CD4-positive, alpha-beta T cell treated with Interleukin-6 at 100 ng/mL for 8 hours (primary cell): ENCODE data around the gene CDK15.
"Not testable (repeated sequence)": the region's sequence is repeated elsewhere in the genome, so short reads cannot be mapped to it uniquely, and the experiment has no call there.

Experiments
- DNase-seq: peaks from one replicate; pipeline ENCODE4 v3.0.0-alpha.2; 2020; ENCODE audit warnings: mixed read lengths, low spot score

Gene CDK15

GRCh38 chr2:201790291-201790690 lies 16.0 kb upstream of the CDK15 start:
- DNase-seq: no peak

- DNase-seq: no peak
Measured at GRCh38 chr2:201790989-201791388, 15.3 kb upstream of the CDK15 start.

GRCh38 chr2:201793631-201794030 lies 12.7 kb upstream of the CDK15 start:
- no peak for DNase-seq

GRCh38 chr2:201794294-201794693 lies 12.0 kb upstream of the CDK15 start:
- DNase-seq: no peak

- DNase-seq: no peak
Measured at GRCh38 chr2:201795607-201796477, 10.5 kb upstream of the CDK15 start.

GRCh38 chr2:201796478-201796865 lies 9.9 kb upstream of the CDK15 start:
- DNase-seq: no peak

- DNase-seq: no peak
Measured at GRCh38 chr2:201797175-201797840, 9.0 kb upstream of the CDK15 start.

GRCh38 chr2:201798252-201798913 lies 8.0 kb upstream of the CDK15 start:
- DNase-seq: no peak

- not testable (repeated sequence) for DNase-seq
Measured at GRCh38 chr2:201798914-201799285, 7.4 kb upstream of the CDK15 start.

- no peak for DNase-seq
Measured at GRCh38 chr2:201807452-201807999, 1.2 kb downstream of the CDK15 start.

GRCh38 chr2:201808027-201808426 lies 1.7 kb downstream of the CDK15 start:
- DNase-seq: no peak

- DNase-seq: no peak
Measured at GRCh38 chr2:201809633-201810032, 3.3 kb downstream of the CDK15 start.

GRCh38 chr2:201810604-201811003 lies 4.3 kb downstream of the CDK15 start:
- not testable (repeated sequence) for DNase-seq

- DNase-seq: no peak
Measured at GRCh38 chr2:201813996-201814760, 7.8 kb downstream of the CDK15 start.

GRCh38 chr2:201816657-201817575 lies 10.6 kb downstream of the CDK15 start:
- no peak for DNase-seq

GRCh38 chr2:201820383-201821007 lies 14.2 kb downstream of the CDK15 start:
- DNase-seq: no peak

- DNase-seq: no peak
Measured at GRCh38 chr2:201821080-201821479, 14.7 kb downstream of the CDK15 start.

- no peak for DNase-seq
Measured at GRCh38 chr2:201824212-201824611, 17.9 kb downstream of the CDK15 start.

GRCh38 chr2:201827621-201828020 lies 21.3 kb downstream of the CDK15 start:
- no peak for DNase-seq

- no peak for DNase-seq
Measured at GRCh38 chr2:201828220-201828619, 21.9 kb downstream of the CDK15 start.
